ENCODE measurements around the gene REXO4. TPM values are rescaled to one million over a fixed set of nuclear protein-coding genes. Genes with fewer than 3 reads are reported as not detected.

The REXO4 gene, protein sequence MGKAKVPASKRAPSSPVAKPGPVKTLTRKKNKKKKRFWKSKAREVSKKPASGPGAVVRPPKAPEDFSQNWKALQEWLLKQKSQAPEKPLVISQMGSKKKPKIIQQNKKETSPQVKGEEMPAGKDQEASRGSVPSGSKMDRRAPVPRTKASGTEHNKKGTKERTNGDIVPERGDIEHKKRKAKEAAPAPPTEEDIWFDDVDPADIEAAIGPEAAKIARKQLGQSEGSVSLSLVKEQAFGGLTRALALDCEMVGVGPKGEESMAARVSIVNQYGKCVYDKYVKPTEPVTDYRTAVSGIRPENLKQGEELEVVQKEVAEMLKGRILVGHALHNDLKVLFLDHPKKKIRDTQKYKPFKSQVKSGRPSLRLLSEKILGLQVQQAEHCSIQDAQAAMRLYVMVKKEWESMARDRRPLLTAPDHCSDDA
- 16.6 and 19.4 TPM in 2 replicates for total RNA-seq
- polyA plus RNA-seq = 17.2 and 18.0 TPM in 2 replicates

- Histone ChIP-seq H3K4me3 (peak within 1 kb of the TSS; percentile 91), H3K27ac (peak within 1 kb of the TSS; percentile 94), H3K4me2 (peak within 1 kb of the TSS; percentile 90), H3K9me3 (ENCODE audit: low read depth) (no peaks in the 10 kb centered on the region), H2AFZ (peak within 1 kb of the TSS; percentile 90), H3K36me3 (replicated peaks; ENCODE audit: insufficient read depth, low read depth) (no peaks in the 10 kb centered on the region), H4K20me1 (ENCODE audit: insufficient read depth, poor library complexity, severe bottlenecking) (no peaks in the 10 kb centered on the region), H3K27me3 (no peaks in the 10 kb centered on the region), H3K9me2 (replicated peaks; ENCODE audit: insufficient read depth) (no peaks in the 10 kb centered on the region), H3K4me1 (ENCODE audit: insufficient read depth) (peaks cover 13% of the 10 kb centered on the region), H3K79me2 (peaks cover 36% of the 10 kb centered on the region)
- TF ChIP-seq CTCF (IDR thresholded peaks at IDR 0.05; ENCODE audit: poor library complexity) (no peak), EZH2phosphoT487 (IDR thresholded peaks at IDR 0.05; ENCODE audit: low read depth, severe bottlenecking, unreplicated experiment) (no peak), EZH2 (IDR thresholded peaks at IDR 0.05; ENCODE audit: borderline replicate concordance) (no peak)
- DNase-seq (ENCODE audit: low spot score) = peak; percentile 90
- 3% methylated on average over 70 of the region's 75 CpGs for WGBS (ENCODE audit: low lambda C conversion rate, missing lambda C conversion rate)
Observed at GRCh38 chr9:133417541-133418461, at the start of gene REXO4. Gene REXO4, minus strand, starts transcription at chr9:133418010. Its CDS starts 166 bp downstream, at chr9:133417844.

GRCh38 chr9:133467101-133467500 lies 49.3 kb upstream of the REXO4 start:
- H3K36me3 ChIP-seq (replicated peaks; ENCODE audit: insufficient read depth, low read depth) = no peaks in the 10 kb centered on the region
- no peak overlapping the region for H3K4me2 ChIP-seq
- TF ChIP-seq CTCF (IDR thresholded peaks at IDR 0.05; ENCODE audit: poor library complexity) (no peak), EZH2 (IDR thresholded peaks at IDR 0.05; ENCODE audit: borderline replicate concordance) (no peak), EZH2phosphoT487 (IDR thresholded peaks at IDR 0.05; ENCODE audit: low read depth, severe bottlenecking, unreplicated experiment) (no peak)
- no peak overlapping the region for H3K4me3 ChIP-seq
- H3K9me2 ChIP-seq (replicated peaks; ENCODE audit: insufficient read depth) = no peaks in the 10 kb centered on the region
- no peaks in the 10 kb centered on the region for H3K27me3 ChIP-seq
- H3K4me1 ChIP-seq (ENCODE audit: insufficient read depth) = no peaks in the 10 kb centered on the region
- peaks cover 16% of the 10 kb centered on the region for H3K79me2 ChIP-seq
- no peaks in the 10 kb centered on the region for H3K9me3 ChIP-seq (ENCODE audit: low read depth)
- WGBS (ENCODE audit: low lambda C conversion rate, missing lambda C conversion rate) = 86% methylated on average over 10 of the region's 10 CpGs
- H2AFZ ChIP-seq = no peak overlapping the region
- H3K27ac ChIP-seq = no peak overlapping the region
- no peak for DNase-seq (ENCODE audit: low spot score)
- peaks cover 11% of the 10 kb centered on the region for H4K20me1 ChIP-seq (ENCODE audit: insufficient read depth, poor library complexity, severe bottlenecking)

- no peak for TF ChIP-seq CTCF (IDR thresholded peaks at IDR 0.05; ENCODE audit: poor library complexity)
- TF ChIP-seq EZH2 (IDR thresholded peaks at IDR 0.05; ENCODE audit: borderline replicate concordance) = no peak
- no peak for TF ChIP-seq EZH2phosphoT487 (IDR thresholded peaks at IDR 0.05; ENCODE audit: low read depth, severe bottlenecking, unreplicated experiment)
- no peak overlapping the region for H2AFZ ChIP-seq
- no peaks in the 10 kb centered on the region for H3K9me3 ChIP-seq (ENCODE audit: low read depth)
- peaks cover 11% of the 10 kb centered on the region for H4K20me1 ChIP-seq (ENCODE audit: insufficient read depth, poor library complexity, severe bottlenecking)
- no peak for DNase-seq (ENCODE audit: low spot score)
- 92% methylated on average over 6 of the region's 6 CpGs for WGBS (ENCODE audit: low lambda C conversion rate, missing lambda C conversion rate)
- peaks cover 27% of the 10 kb centered on the region for H3K79me2 ChIP-seq
- H3K4me3 ChIP-seq = no peak overlapping the region
- no peak overlapping the region for H3K4me2 ChIP-seq
- no peak overlapping the region for H3K27ac ChIP-seq
- peaks cover 8% of the 10 kb centered on the region for H3K4me1 ChIP-seq (ENCODE audit: insufficient read depth)
- H3K27me3 ChIP-seq = no peaks in the 10 kb centered on the region
- H3K36me3 ChIP-seq (replicated peaks; ENCODE audit: insufficient read depth, low read depth) = no peaks in the 10 kb centered on the region
- H3K9me2 ChIP-seq (replicated peaks; ENCODE audit: insufficient read depth) = no peaks in the 10 kb centered on the region
Observed at GRCh38 chr9:133465984-133466383, 48.2 kb upstream of the REXO4 start.
